ENCODE results near the gene TBC1D22B. TPM values are rescaled to one million over a fixed set of nuclear protein-coding genes. Genes with fewer than 3 reads are reported as not detected.

The TBC1D22B gene
- total and polyA plus RNA-seq, 9 of the 15 experiments (the other 6 are each of a cell fraction or from before 2014, with no cell fraction given) = 4.8 to 24.2 (median 13.5) TPM

DNA sequence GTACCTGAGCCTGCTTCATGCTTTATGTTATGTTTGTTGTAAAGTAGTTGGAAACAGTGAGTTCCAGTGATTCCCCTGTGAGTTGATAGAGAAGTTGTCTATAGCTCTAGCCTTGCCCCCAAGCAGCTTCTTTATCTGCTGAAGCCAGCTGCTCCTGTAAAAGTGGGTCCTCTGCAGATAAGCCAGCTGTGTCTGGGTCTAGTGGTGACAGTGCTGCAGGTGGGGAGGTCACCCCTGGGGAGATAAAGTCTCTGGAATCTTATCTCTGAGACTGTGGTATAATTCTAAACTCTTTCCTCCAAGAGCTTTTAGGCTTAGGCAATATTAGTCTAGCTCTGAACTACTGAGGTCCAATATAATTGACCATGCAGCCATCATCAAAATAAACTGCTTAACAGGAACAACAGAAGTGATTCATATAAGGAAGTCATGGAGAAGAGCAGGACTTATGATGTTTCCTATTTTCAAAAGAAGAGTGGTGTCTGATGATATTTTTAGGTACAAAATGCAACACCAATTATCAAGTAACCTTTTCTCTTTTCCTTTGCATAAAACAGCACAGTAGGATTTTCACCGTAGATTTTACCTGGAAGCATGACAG lies 44.6 kb downstream of the TBC1D22B start (continued):
- TF ChIP-seq, protein P1, sequence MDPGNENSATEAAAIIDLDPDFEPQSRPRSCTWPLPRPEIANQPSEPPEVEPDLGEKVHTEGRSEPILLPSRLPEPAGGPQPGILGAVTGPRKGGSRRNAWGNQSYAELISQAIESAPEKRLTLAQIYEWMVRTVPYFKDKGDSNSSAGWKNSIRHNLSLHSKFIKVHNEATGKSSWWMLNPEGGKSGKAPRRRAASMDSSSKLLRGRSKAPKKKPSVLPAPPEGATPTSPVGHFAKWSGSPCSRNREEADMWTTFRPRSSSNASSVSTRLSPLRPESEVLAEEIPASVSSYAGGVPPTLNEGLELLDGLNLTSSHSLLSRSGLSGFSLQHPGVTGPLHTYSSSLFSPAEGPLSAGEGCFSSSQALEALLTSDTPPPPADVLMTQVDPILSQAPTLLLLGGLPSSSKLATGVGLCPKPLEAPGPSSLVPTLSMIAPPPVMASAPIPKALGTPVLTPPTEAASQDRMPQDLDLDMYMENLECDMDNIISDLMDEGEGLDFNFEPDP (CRISPR knock-in tag; IDR thresholded peaks at IDR 0.05) = no peak
- TF ChIP-seq ZBTB49 (CRISPR knock-in tag; IDR thresholded peaks at IDR 0.05; ENCODE audit: borderline replicate concordance) (no peak), BMI1 (IDR thresholded peaks at IDR 0.05; ENCODE audit: low read length) (0 out of 2 replicates have a peak, but pooled peaks have one; percentile 17), KAT7 (CRISPR knock-in tag; IDR thresholded peaks at IDR 0.05; ENCODE audit: borderline replicate concordance) (no peak), ELF1 (tag; IDR thresholded peaks at IDR 0.05) (no peak), ZNF318 (IDR thresholded peaks at IDR 0.05; ENCODE audit: borderline replicate concordance in 1 of 2, low read depth in 1 of 2) (peak; percentile 91 to 98; a peak in 3 of 4 replicates), CBFA2T2 (conservative IDR thresholded peaks at IDR 0.05) (peak; percentile 100), RBM39 (optimal IDR thresholded peaks at IDR 0.05; ENCODE audit: low read depth, low read length) (no peak), ZNF444 (CRISPR knock-in tag; IDR thresholded peaks at IDR 0.05) (peak; percentile 86), KAT2B (IDR thresholded peaks at IDR 0.05; ENCODE audit: low read depth, low read length) (no peak)
- TF ChIP-seq, protein P2, sequence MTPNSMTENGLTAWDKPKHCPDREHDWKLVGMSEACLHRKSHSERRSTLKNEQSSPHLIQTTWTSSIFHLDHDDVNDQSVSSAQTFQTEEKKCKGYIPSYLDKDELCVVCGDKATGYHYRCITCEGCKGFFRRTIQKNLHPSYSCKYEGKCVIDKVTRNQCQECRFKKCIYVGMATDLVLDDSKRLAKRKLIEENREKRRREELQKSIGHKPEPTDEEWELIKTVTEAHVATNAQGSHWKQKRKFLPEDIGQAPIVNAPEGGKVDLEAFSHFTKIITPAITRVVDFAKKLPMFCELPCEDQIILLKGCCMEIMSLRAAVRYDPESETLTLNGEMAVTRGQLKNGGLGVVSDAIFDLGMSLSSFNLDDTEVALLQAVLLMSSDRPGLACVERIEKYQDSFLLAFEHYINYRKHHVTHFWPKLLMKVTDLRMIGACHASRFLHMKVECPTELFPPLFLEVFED (CRISPR knock-in tag; conservative IDR thresholded peaks at IDR 0.05) = peak; percentile 91; the same call in 1 of the 2 replicates
